Fibroblast of pulmonary artery (primary cell): ENCODE measurements around the gene LAMA3.
"Not testable (repeated sequence)": the region's sequence is repeated elsewhere in the genome, so short reads cannot be mapped to it uniquely, and the experiment has no call there.

Experiments used
- DNase-seq: peaks from one replicate; pipeline ENCODE4 v3.0.0-alpha.2; 2010; ENCODE audit warnings: low read depth
- H3K4me3 ChIP-seq: replicated peaks from 2 replicates; pipeline ENCODE4 v1.5.1; 2011; ENCODE audit warnings: low read depth, mild to moderate bottlenecking, control low read depth, low read length, moderate library complexity
- TF ChIP-seq, protein P1 (sequence below): IDR thresholded peaks from 2 replicates; pipeline ENCODE4 v1.5.1; 2011; ENCODE audit warnings: mild to moderate bottlenecking, control low read depth, low read length, inconsistent platforms; ENCODE audit errors: missing control alignments

LAMA3 gene

DNA sequence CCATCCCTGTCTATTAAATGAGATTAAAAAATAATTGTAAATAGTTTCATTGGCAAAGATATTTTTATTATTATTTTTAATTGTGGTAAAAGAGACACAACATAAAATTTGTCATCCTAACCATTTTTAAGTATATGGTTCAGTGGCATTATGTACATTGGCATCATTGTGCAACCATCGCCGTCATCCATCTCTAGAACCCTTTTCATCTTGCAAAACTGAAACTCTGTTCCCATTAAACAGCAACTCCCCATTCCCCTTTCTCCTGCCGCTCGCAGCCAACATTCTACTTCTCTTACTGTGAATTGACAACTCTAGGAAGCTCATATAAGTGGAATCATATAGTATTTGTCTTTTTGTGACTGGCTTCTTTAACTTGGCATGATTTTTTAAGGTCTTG, 25.3 kb downstream of the LAMA3 start:
- no peak for DNase-seq
- no peak overlapping the region for H3K4me3 ChIP-seq
- TF ChIP-seq, protein P1, sequence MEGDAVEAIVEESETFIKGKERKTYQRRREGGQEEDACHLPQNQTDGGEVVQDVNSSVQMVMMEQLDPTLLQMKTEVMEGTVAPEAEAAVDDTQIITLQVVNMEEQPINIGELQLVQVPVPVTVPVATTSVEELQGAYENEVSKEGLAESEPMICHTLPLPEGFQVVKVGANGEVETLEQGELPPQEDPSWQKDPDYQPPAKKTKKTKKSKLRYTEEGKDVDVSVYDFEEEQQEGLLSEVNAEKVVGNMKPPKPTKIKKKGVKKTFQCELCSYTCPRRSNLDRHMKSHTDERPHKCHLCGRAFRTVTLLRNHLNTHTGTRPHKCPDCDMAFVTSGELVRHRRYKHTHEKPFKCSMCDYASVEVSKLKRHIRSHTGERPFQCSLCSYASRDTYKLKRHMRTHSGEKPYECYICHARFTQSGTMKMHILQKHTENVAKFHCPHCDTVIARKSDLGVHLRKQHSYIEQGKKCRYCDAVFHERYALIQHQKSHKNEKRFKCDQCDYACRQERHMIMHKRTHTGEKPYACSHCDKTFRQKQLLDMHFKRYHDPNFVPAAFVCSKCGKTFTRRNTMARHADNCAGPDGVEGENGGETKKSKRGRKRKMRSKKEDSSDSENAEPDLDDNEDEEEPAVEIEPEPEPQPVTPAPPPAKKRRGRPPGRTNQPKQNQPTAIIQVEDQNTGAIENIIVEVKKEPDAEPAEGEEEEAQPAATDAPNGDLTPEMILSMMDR: no peak

- not testable (repeated sequence) for H3K4me3 ChIP-seq
- DNase-seq: peak; percentile 61
Measured at GRCh38 chr18:23716079-23716478, 26.8 kb downstream of the LAMA3 start.

- peak; percentile 79 for DNase-seq
- TF ChIP-seq, protein P1: no peak
- H3K4me3 ChIP-seq: no peak overlapping the region
Measured at GRCh38 chr18:23716516-23716915, 27.3 kb downstream of the LAMA3 start.

DNA sequence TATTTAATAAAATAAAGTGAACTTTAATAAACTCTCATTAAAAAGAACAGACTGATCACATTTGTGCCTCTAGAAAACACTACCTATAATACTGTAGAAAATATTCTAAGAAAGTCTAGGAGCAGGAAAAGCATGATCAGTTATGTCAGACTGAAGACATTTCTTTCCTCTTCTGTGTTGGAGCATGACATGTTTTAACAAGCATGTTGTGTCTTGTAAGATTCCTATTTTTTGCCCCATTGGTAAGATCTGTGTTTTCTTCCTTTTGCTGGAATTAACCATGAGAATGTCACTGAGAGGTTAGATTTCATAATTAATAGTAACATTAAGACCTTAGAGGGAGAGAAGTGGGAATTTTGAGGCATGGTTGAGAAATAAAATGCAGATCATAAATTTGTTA, 27.7 kb downstream of the LAMA3 start:
- TF ChIP-seq, protein P1: no peak
- no peak overlapping the region for H3K4me3 ChIP-seq
- no peak for DNase-seq

DNA sequence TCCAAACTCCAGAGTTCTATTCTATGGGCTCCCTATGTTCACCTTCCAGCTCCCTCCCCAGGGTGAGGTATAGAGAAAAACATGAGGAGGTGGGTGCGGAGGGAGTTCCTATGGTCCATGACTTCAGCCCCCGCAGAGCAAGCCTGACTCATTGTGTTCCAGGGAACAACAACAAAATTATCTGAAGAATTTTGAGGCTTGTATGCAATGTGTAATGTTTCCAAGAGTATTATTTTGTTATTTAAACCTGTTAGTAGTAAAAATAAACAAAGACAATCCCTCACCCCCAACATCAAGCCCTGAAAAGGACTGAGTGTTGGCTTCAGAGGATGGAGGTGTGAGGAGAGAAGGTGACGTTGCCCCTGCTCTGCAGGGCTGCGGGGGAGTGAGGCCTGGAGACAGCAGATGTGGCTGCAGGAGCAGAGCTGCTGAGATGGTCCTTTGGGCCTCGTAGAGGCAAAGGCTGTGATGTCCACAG, 29.0 kb downstream of the LAMA3 start:
- TF ChIP-seq, protein P1: no peak
- no peak overlapping the region for H3K4me3 ChIP-seq
- peak; percentile 85 for DNase-seq

DNA sequence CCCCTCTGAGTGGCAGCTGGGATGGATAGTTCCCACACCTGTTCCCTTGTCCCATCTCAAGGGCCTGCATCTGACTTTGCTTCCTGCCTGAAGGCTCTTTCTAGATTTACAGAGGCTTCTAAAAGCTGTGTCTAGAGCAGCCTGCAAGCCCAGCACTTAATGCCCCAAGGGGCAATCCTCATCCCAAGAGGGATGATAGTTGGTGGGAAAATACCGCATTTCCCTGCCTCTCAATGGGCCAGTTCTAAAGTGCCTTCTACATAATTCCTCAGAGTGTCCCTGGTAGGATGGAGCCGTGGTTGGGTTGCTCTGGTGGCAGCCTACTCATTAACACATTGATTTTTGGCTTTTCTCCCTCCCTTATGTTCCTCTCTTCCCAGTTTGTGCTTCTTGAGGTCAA, 29.5 kb downstream of the LAMA3 start:
- no peak for DNase-seq
- TF ChIP-seq, protein P1: no peak
- H3K4me3 ChIP-seq: no peak overlapping the region

- DNase-seq: peak; percentile 97
- TF ChIP-seq, protein P1: no peak
- H3K4me3 ChIP-seq: no peak overlapping the region
Measured at GRCh38 chr18:23719634-23720201, 30.5 kb downstream of the LAMA3 start.
